Natural killer cell (primary cell): ENCODE measurements around the gene WDFY4. TPM values are rescaled to one million over a fixed set of nuclear protein-coding genes. Genes with fewer than 3 reads are reported as not detected.

ENCODE experiments used
- ATAC-seq, 3 donors: fragments of 150-1000 bp in 2 of 3; fragments of 200-7000 bp in 1 of 3; cut with Tn5 transposase; 1 replicate in 1 of 3; 2 replicates in 2 of 3; pipeline ENCODE4 v1.10.0; 2021; ENCODE audit warnings: mild to moderate bottlenecking in 2 of 3, moderate library complexity in 2 of 3
- DNase-seq, 2 donors: peaks; one replicate each; pipeline versions ENCODE4 v3.0.0 to v3.0.0-alpha.2; 2013 to 2021; ENCODE audit warnings: mixed read lengths in 1 of 2
- H3K27ac ChIP-seq: one replicate; pipeline ENCODE4 v1.5.1; 2013; ENCODE audit warnings: mild to moderate bottlenecking, low read length
- H3K27me3 ChIP-seq: one replicate; pipeline ENCODE4 v1.6.1; 2013; ENCODE audit warnings: low read length; ENCODE audit not compliant: control insufficient read depth, insufficient read depth
- H3K36me3 ChIP-seq: one replicate; pipeline ENCODE4 v1.6.1; 2013; ENCODE audit warnings: low read length; ENCODE audit not compliant: control insufficient read depth, insufficient read depth
- H3K4me1 ChIP-seq: one replicate; pipeline ENCODE4 v1.6.1; 2013; ENCODE audit warnings: low read length; ENCODE audit not compliant: control insufficient read depth, insufficient read depth
- H3K4me3 ChIP-seq: one replicate; pipeline ENCODE4 v1.5.1; 2013; ENCODE audit warnings: low read length
- H3K9me3 ChIP-seq: one replicate; pipeline ENCODE4 v1.6.1; 2013; ENCODE audit warnings: low read length; ENCODE audit not compliant: control insufficient read depth, insufficient read depth
- H3K27ac Mint-ChIP-seq, 2 donors: one replicate each; pipeline ENCODE4 v1.8.0; 2022; ENCODE audit warnings: mild to moderate bottlenecking in 2 of 2, mixed read lengths in 2 of 2, moderate library complexity in 1 of 2
- H3K27me3 Mint-ChIP-seq, 2 donors: one replicate each; pipeline ENCODE4 v1.8.0; 2022; ENCODE audit warnings: low read depth in 2 of 2, mixed read lengths in 2 of 2
- H3K36me3 Mint-ChIP-seq: one replicate; pipeline ENCODE4 v1.8.0; 2022; ENCODE audit warnings: mixed read lengths
- H3K4me1 Mint-ChIP-seq, 2 donors: one replicate each; pipeline ENCODE4 v1.8.0; 2022; ENCODE audit warnings: mixed read lengths in 2 of 2
- H3K4me3 Mint-ChIP-seq: one replicate; pipeline ENCODE4 v1.8.0; 2022; ENCODE audit warnings: mild to moderate bottlenecking, moderate library complexity, mixed read lengths
- H3K9me3 Mint-ChIP-seq, 2 donors: one replicate each; pipeline ENCODE4 v1.8.0; 2022; ENCODE audit warnings: mixed read lengths in 2 of 2
- CTCF ChIP-seq: fragments of 200-600 bp; IDR thresholded peaks from one replicate; pipeline ENCODE4 v1.8.0; 2022; ENCODE audit warnings: antibody characterized with exemption
- WGBS: methylation state at CpG from one replicate; pipeline ENCODE4 v1.1.7; 2013; ENCODE audit warnings: missing lambda C conversion rate; ENCODE audit not compliant: insufficient coverage; 5-methylcytosine and 5-hydroxymethylcytosine counted together
- intact Hi-C: fragments of 100-400 bp; cut with micrococcal nuclease; formaldehyde crosslinking; loops from one replicate; pipeline ENCODE4 v1.14.2; 2022
- total RNA-seq, 4 donors: library from RNA; stranded (reverse); fragments of 120-200 nt in 1 of 4; gene quantifications; one replicate each; pipeline versions ENCODE4 v1.2.3 to v1.2.4, GENCODE V29; 2013 to 2022

WDFY4 gene
- total RNA-seq, 3 donors from 2014 or later (not counting 1 experiment from before 2014, with no cell fraction given), result 1.7 to 8.4 (median 3.5) TPM

- no peak for ATAC-seq
- Histone ChIP-seq H3K4me3 (no peak overlapping the region), H3K27me3 (no peaks in the 10 kb centered on the region), H3K27ac (no peak overlapping the region), H3K9me3 (no peaks in the 10 kb centered on the region), H3K4me1 (no peaks in the 10 kb centered on the region), H3K36me3 (no peaks in the 10 kb centered on the region)
- Mint-ChIP-seq H3K4me3 (no peak overlapping the region), H3K27ac (no peak overlapping the region), H3K36me3 (no peaks in the 10 kb centered on the region), H3K4me1 (no peaks in the 10 kb centered on the region), H3K9me3 (no peaks in the 10 kb centered on the region), H3K27me3 (peaks cover 10 to 20% of the 10 kb centered on the region in 2 donors)
- no peak for TF ChIP-seq CTCF
- no CpG with 5 or more reads among the region's 2 CpGs for WGBS
- intact Hi-C loops, result no loop called here
- DNase-seq, result no peak
Observed at GRCh38 chr10:48785796-48786195, 101.1 kb downstream of the WDFY4 start.

- H3K36me3 ChIP-seq, result no peaks in the 10 kb centered on the region
- no peak overlapping the region for H3K4me3 Mint-ChIP-seq
- H3K4me3 ChIP-seq, result no peak overlapping the region
- no peak for DNase-seq
- 78% methylated on average over 3 of the region's 4 CpGs for WGBS
- intact Hi-C loops, result no loop called here
- no peaks in the 10 kb centered on the region for H3K4me1 Mint-ChIP-seq
- H3K27ac Mint-ChIP-seq, result no peak overlapping the region
- ATAC-seq, result no peak
- no peak for TF ChIP-seq CTCF
- H3K27ac ChIP-seq, result no peak overlapping the region
- no peaks in the 10 kb centered on the region for H3K4me1 ChIP-seq
- H3K36me3 Mint-ChIP-seq, result no peaks in the 10 kb centered on the region
- peaks cover 10 to 25% of the 10 kb centered on the region in 2 donors for H3K27me3 Mint-ChIP-seq
- no peaks in the 10 kb centered on the region for H3K9me3 ChIP-seq
- no peaks in the 10 kb centered on the region for H3K9me3 Mint-ChIP-seq
- no peaks in the 10 kb centered on the region for H3K27me3 ChIP-seq
Observed at GRCh38 chr10:48786606-48787282, 102.1 kb downstream of the WDFY4 start.

GRCh38 chr10:48788554-48788953 is 103.9 kb downstream of the WDFY4 start:
- no peak overlapping the region for H3K27ac Mint-ChIP-seq
- no peak overlapping the region for H3K27ac ChIP-seq
- no peak overlapping the region for H3K4me3 Mint-ChIP-seq
- 95% methylated on average over 5 of the region's 5 CpGs for WGBS
- no peaks in the 10 kb centered on the region for H3K4me1 ChIP-seq
- DNase-seq (no peak), ATAC-seq (no peak)
- H3K27me3 ChIP-seq, result no peaks in the 10 kb centered on the region
- peaks cover 15 to 32% of the 10 kb centered on the region in 2 donors for H3K27me3 Mint-ChIP-seq
- TF ChIP-seq CTCF, result no peak
- H3K36me3 ChIP-seq, result no peaks in the 10 kb centered on the region
- H3K4me1 Mint-ChIP-seq, result no peaks in the 10 kb centered on the region
- H3K9me3 ChIP-seq, result no peaks in the 10 kb centered on the region
- H3K4me3 ChIP-seq, result no peak overlapping the region
- no peaks in the 10 kb centered on the region for H3K36me3 Mint-ChIP-seq
- no peaks in the 10 kb centered on the region for H3K9me3 Mint-ChIP-seq
- intact Hi-C loops, result no loop called here
